Fibroblast of skin of right biceps (primary cell): ENCODE results near the gene PDIA5.
A peak's percentile ranks its signal among the peaks of the same experiment; 100 is the strongest.
"Not testable (repeated sequence)": the region's sequence is repeated elsewhere in the genome, so short reads cannot be mapped to it uniquely, and the experiment has no call there.

Experiments used
- DNase-seq: peaks from one replicate; pipeline ENCODE4 v3.0.0-alpha.2; 2013

Gene PDIA5

DNA sequence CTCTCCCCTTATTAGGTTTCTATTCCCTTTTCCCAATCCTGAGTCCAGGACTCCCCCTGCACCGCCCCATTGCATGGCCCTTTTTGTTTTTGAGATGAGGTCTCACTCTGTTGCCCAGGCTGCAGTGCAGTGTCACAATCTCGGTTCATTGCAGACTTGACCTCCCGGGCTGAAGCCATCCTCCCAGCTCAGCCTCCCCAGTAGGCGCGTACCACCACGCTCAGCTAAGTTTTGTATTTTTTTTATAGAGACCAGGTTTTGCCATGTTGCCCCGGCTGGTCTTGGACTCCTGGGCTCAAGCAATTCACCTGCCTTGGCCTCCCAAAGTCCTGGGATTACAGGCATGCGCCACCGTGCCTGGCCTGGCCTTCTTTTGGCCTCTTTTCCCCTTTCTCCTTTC is 29.3 kb downstream of the PDIA5 start:
- DNase-seq: no peak

DNA sequence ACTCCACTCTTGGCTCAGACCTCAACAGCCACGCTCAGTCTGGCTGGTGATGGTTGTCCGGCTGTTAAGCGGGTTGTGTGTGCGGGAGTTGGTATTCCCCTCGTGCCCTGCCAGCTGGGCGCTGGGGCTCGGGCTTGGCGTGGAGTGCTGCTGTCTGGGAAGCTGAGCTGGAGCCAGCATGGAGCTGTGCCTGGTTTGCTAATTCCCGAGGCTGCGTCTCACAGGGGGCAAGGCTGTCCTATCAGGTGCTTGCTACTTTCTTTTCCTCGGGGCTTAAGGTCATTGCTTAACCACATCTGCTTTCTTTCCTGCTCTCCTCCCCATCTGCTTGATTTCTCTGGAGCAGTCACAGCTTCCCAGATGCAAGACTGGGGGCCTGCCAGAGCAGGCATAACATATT is 29.9 kb downstream of the PDIA5 start:
- DNase-seq: peak; percentile 41

DNA sequence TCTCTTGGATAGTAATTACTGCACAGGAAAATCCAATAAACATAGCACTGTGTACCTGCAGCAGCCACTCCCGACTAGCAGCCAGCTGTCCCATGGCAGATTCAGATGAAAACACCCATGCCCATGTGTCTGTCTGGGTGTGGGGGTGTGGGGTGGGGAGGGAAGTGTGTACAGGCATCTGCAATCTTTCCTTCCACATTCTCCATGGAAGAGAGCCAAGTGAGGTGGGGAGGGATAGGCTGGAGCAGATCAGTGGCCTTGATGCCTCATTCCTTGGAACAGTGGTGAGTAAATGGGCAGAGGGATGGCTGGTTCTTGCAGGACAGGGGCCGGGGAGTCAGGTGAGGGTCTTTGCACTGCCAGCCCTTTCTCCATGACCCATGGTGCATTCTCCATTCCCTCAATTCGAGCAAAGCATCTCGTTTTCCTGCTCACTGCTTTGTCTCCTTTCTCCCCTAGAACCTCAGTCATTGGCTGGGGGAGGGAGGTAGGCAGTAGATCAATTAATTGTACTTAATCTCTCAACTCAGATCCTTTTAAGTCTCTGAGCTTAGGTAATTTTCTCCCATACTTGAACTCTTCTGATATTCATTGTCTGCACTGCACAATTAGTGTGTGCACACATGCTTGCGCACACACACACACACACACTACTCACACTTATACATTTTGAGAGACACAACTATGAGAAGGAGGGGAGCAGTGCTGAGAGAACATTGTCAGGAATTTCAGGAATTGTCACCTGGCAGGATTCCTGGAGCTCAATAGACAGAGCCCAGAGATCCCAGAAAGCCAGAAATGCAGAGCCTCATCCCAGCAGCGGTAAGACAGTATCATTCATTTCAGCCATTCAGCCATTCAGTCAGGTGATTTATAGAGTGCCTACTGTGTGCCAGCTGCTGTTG is 31.9 kb downstream of the PDIA5 start:
- peak; percentile 81 for DNase-seq

DNA sequence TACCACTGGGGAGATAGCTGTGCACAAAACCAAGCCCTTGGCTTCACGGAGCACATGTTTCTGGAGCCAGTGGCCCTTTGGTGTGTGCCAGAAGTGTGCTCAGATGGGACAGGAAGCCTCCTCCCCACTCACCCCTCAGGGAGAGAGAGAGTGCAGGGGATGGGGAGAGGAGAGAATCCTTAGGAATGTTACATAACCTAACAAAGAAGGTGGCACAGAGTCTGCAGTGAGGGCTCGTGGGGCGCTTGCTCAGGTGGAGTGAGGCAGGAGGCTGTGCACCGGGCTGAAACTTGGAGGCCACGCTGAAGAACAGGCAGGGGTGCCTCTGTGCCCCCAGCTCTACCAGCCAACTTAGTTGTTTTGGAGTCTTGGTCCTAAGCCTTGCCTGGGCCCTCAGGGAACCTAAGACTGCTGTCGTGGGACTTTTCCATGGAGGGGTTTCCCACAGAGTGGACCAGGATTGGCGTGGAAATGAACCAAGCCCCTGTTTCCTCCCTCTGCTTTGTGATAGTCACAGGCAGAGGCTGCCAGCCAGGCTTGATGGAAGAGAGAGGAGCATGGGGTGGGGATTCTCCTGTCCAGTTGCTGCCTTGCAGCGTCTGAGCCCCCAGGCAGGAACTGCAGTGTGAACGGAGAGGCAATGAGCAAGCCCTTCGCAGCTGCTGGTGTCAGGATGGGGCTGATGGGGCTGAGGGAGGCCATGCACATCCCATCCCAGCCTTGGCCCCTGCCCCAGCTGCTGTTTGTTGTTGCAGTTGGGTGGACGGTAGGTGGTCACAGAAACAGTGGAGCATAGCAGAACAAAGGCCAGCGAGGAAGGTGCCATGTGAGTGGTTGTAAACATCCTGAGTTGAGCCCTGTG is 32.7 kb downstream of the PDIA5 start:
- no peak for DNase-seq

DNA sequence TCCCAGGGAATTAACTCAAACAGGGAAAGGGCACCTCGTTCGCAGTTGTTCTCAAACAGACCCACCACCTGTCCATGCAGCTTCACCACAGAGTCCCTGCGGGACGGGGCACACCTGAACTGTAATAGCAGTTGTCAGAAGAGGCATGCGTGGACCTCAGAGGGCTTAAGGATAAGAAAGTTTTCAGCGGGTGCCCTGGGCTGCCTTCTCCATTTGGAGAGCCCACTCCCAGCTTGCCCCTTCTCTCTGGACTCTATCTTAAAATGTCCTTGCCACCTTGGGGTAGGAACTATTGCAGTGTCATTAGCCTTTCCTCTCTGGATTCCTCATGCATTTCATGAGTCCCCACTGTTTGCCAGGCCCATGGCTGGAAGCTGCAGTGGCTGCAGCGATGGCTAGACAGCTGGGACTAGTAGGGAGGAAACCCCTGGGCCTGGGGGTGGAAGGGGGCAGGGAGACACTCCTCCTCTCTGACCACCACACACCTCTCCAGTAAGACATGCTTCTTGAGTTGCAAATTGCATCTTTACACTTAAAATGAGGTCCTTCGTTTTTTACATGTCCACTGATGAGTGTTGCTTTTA is 33.5 kb downstream of the PDIA5 start:
- DNase-seq: no peak

DNA sequence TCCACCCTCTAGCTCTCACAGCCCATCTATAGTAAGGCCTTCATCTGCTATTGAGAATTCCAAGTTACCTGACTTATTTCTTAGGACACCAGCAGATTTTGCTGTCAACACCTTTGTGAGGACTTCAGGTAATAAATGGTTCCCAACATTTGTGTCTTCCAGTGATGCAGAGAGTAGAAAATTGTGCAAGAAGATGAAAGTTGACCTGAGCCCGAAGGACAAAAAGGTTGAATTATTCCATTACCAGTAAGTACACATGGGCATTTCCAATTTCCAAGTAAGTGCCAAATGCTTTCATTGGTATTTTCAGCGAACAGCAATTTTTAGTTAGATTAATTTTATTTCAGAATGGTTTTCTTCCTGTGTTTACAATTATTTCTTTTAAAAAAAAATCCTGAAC is 35.4 kb downstream of the PDIA5 start:
- DNase-seq: no peak

DNA sequence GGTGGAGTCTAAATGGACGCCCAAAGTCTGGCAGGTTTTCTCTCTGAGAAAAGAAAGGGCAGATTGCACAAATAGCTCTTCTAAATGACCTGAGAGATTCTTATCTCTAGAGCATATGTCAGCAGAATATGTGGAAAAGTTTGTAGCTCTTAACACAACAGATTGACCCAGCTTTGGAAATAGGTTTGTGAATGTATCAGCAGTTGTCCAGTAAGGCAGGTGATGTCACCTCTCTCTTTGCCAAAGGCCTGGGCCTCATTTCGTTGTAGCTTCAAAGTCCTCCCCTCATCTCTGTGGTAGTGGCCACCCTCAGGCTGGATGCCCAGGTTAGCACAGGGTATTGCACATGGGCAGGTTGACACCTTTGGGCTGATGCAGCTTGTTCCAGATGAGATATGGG is 36.0 kb downstream of the PDIA5 start:
- DNase-seq: no peak

DNA sequence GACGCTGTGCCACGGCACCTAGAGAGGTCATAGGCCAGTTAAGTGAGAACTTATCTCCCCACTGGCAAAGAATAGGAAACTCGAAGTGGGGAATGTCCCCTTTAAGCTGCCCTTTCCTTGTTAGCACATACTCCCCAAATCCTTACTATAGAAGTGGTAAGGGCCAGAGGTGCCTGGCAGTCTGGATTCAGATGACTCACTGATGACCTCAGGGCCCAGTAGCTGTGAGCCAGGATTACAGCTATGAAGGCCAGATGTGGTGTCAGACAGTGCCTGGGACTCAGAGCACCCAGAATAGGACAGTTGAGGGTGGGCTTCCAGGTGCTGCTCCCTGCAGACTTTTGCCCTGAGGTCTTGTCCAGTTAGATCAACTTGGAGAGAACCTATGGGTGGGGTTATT is 37.7 kb downstream of the PDIA5 start:
- peak; percentile 79 for DNase-seq

DNA sequence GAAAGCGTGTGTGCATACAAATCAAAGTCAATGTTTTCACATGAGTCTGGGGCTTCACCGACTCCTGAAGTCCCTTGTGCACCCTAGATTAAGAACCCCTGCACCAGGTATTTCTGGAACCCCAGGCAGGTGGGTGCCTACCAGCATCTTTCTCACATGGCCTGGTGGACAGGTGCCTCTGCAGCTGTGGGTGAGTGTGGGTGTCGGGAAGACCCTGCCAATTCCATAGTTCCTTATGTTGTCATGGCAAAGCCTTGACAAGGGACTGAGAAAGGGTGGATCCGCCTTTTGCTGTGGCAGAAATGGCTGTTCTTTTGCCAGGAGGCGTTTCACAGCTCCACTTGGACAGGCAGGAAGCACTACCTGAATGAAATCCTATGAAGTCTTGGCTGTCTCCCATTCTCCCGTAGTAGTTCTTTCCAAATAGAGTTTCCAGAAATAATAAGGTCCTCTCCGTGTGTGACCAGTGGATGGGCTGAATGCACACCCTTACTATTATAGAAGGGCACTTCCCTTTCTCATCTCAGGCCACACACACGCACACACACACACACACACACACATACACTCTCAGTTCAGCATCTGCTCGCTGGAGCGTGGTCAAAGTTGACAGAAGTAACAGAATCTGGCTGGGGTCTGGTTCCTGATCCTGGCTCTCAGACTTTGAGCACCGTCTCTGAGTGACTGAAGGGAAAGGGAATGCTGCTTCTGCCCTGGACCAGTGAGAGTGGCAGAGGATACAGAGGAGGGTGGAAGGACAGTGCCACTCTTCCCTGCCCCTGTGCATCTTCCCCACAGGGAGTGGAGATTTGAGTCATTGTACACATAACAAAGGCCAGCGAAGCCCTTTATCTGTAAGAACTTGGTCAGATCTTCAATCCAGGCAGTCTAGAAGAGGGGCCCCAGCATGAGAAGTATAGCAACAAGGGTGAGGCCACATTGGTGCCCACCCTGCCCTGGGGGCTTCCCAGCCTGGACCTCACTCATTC is 38.7 kb downstream of the PDIA5 start:
- no peak for DNase-seq

DNA sequence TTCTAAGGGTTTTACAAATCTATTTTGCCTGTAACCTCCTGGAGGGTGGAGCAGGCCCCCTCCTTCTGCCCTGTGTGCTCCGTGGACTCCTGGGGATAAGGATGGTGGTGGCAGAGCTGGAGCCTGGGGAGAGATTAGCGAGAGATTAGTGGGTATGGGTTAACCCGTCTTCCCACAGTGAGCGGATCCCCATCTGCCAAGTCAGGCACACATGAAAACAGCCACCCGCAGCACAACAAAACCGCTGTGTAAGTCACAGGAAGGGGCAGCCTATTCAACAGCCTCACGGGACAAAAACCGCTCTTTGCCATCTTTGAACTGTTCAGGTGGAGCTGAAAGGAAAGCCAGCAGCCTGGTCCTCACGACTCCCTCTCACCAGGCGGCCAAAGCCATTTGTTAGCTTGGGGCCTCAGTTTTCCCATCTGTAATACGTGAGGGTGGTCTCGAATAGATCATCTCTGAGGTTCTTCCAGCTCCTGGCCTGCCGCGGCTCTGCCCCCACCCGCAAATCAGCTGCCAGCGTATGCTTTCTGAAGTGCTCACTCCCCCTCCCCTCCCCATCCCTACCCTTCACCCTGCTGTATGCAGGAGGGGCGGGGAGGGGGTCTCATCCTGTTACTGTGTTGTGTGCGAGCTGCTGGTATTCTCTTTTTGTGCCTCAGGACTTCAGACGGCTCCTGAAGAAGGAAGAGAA is 43.6 kb downstream of the PDIA5 start:
- no peak for DNase-seq

DNA sequence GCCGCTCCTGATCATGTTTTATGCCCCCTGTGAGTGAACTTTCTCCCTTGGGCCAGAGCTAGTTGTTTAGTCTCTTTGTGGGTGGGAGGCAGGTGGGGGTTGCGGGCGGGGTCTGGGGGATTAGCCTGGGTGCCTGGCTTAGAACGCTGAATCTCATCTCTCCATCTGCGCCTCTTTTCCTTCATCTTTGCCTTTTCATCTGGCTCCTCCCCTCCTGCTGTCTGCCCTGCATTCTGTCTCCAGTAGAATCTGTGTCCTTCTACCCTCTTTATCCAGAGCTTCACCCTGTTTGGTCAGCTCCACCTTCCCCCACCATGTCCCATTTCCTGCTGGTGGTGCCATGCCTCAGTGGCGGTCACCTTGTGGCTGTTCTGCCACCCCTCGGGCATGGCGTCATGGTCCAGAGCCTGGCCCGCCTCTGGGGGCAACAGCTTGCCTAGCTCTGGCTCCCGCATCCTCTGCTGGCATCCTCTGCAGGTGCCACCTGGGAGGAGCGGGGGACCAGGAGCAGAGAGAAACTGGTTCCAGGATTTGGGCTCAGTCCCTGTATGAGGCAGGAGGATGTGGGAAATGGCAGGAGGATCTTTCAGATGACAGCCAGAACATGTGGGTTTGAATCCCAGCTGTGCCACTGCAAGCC is 44.3 kb downstream of the PDIA5 start:
- no peak for DNase-seq

DNA sequence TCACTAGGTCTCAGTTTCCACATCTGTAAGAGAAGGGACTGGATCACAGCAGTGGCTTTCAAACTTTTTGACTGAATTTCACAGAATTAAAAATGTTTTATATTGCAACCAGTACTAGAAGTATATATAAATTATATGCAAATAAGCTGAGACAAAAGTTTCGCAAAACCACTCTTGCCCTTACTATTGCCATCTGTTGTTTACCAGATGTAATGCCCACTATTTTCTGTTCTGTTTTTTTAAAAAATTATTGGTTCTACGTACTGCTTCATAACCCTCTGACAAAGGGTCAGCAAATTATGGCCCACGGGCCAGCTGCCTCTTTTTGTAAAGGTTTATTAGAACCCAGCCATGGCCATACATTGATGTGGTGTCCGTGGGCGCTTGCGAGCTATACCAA is 44.8 kb downstream of the PDIA5 start:
- no peak for DNase-seq

DNA sequence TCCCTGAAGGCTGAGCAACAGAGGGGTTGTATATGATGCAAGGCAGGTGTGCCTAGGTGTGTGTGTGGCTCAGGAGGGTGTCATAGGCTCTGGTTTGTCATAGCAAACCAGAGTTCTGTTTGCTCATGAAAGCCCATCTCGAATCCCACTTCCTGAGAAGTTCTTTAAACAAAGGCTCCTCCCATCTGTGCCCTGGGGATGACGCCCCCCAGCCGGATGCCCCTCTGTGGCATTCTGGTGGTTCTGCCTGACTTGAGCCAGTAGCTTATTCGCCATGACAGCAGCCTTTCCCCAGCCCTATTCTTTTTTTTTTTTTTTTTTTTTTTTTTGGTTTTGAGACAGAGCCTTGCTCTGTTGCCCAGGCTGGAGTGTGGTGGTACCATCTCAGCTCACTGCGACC is 45.4 kb downstream of the PDIA5 start:
- DNase-seq: no peak

DNA sequence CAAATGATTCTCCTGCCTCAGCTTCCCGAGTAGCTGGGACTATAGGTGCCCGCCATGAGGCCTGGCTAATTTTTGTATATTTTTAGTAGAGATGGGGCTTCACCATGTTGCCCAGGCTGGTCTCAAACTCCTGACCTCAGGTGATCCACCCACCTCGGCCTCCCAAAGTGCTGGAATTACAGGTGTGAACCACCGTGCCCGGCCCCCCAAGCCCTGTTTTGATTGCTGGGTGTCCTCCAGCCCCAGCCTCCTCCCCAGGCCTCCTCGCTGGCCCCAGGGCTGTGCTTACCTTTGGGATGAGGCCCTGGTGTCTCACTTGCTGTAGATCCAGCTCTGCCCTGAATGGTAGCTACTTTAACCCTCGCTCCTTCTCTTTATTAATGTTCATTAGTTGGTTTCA is 45.8 kb downstream of the PDIA5 start:
- DNase-seq: not testable (repeated sequence)

DNA sequence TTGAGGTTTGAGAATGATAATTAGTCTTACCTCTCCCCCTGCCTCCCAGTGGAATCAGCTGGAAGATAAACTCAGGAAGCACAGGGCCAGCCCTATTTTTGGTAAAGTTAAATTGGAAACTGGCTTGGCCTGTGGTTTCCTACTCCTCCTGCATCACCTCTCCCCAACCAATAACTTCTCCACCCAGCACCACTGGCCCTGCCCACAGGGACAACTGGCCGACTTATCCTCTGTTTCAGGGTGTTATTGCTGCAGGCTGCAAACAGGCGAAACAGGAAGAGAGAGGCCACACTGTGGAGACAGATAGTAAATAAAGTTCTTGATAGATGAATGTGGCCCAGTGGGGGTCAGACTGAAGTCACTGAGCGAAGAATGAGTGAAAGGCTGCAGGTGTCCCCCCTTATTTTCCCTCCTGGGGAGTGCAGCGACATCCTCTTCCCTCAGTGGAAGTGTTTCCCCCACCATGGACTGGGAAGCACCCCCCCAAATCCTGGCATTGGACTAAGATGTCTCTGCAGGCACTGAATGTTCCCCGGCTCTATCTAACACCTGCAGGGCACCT is 47.1 kb downstream of the PDIA5 start:
- no peak for DNase-seq

DNA sequence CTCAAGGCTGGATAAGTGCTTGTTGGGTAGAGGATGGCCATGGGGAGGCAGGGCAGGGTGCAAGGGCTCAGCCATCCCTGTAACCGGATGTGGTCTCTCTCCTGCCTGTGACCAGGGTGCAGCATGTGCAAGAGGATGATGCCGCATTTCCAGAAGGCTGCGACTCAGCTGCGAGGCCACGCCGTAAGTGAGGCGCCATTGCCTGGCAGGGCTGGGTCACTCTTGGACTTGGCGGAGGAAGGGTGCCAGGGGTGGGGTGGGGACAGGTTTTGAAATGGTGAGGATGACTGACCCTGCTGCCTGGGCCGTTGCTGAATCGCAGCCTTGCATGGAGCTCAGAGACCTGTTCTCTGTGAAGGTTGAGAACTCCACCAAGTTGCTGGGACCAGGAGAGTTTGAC is 49.3 kb downstream of the PDIA5 start:
- DNase-seq: no peak

DNA sequence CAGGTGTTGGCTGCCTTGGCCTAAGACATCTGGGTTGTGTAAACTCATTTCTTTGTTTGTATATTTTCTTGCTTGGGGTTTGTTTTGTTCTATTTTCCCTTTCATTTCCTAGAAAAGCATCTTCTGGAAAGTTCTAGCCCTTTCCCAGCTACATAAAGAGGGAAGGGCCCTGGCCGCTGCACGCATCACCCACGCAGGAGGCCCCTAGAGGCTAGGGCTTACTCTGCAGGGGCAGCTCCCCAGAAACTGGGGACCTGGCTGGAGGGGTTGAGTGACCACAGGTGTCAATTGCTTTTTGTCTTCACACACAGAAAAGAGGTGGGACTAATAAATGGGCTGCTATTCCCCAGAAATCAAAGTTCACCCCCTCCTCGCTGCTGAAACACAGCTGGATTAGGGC is 52.6 kb downstream of the PDIA5 start:
- no peak for DNase-seq

DNA sequence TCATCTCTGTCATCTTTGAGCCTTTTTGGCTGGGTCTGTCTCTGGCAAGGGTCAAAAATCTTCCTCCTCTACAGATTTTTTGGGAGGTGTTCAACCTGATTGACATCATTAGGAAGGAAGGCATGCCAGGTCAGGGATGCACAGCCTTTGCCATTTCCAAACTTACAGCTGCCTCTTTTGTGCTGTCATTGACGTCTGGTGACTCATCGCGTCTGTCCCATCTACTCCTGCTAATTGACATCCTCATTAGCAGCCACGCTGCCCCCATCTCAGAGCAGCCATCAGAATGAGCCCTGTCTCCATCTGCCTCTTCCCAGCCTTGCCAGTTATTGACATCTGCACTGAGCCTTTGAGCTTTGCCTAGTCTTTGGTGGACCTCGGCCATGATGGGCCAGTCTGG is 53.0 kb downstream of the PDIA5 start:
- DNase-seq: peak; percentile 9

DNA sequence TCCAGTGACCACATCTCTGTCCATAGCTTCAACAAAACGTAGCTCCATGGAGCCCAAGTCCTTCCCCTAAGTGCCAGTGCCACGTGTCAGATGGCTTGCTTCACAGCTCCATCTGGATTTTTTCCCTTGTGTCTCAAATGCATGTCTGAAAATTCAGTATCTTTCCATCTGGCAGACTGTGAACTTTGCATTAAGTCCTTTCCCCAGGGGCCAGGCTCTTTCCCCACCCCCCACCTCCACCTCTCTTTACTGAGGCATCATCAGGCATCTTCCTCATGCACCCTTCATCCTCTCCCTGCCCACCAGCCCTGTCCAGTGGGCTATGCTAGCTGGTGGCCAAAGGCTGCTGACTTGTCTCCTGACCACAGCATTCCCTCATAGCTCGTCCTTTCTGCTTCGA is 53.7 kb downstream of the PDIA5 start:
- no peak for DNase-seq

DNA sequence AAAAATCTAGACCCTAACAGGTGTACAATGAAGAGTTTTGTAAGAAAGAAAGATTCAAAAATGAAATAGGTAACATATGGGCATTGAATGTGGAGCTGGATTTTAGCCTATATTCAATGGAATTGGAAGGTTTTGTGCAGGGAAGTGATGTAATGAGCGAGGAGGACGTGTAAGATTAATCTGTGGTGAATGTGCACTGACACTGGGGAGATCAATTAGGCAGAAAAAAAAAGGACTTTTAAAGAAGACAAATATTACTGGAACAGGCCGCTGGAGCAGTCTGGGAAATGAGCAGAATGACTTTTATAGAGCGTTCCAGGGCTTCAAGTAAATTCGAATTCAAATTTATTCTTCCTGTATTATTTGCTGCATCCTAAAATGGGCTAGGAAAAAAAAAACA is 55.2 kb downstream of the PDIA5 start:
- DNase-seq: no peak
